Mesenteric fat pad (tissue), 1 donor: ENCODE data around the gene DLEC1. TPM values are rescaled to one million over a fixed set of nuclear protein-coding genes. Genes with fewer than 3 reads are reported as not detected.

Source experiments
- DNase-seq: peaks from one replicate; pipeline ENCODE4 v3.0.0-alpha.2; 2020; ENCODE audit warnings: low spot score
- total RNA-seq: library from RNA; stranded (reverse); fragmentation: NEBNext Ultra II Directional; extraction: Animal tissue kit (Norgen Biotek cat#: 25700); gene quantifications from one replicate; pipeline ENCODE4 v1.2.1, GENCODE V29; 2021
- donor health status: DM: yes; HTN: yes; CAD: no.

Gene DLEC1
- total RNA-seq, 1 donor from 2014 or later, result 1.9 TPM

DNA sequence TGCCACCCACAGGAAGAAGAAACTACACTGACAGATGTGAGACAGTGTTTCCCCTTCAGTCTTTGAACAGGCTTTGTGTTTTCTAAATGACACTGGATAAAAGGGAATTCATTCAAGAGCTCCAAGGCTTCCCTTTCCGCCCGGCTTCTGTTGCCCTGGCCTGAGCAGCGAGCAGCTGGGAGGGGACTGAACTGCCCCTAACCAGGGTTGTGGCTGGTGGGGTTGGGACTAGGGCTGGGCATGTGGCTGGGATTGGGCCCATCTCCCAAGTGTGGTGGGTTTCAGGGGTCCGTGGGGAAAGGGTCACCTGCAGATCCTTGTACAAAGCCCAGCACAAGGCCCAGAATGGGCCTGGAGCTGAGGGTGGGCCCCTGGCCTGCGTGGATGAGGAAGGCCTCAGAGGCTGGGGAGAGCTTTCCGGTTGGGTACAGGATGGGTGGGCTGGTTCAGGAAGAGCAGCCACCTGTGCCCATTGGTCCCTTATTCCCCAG, 38.0 kb upstream of the DLEC1 start:
- no peak for DNase-seq

DNA sequence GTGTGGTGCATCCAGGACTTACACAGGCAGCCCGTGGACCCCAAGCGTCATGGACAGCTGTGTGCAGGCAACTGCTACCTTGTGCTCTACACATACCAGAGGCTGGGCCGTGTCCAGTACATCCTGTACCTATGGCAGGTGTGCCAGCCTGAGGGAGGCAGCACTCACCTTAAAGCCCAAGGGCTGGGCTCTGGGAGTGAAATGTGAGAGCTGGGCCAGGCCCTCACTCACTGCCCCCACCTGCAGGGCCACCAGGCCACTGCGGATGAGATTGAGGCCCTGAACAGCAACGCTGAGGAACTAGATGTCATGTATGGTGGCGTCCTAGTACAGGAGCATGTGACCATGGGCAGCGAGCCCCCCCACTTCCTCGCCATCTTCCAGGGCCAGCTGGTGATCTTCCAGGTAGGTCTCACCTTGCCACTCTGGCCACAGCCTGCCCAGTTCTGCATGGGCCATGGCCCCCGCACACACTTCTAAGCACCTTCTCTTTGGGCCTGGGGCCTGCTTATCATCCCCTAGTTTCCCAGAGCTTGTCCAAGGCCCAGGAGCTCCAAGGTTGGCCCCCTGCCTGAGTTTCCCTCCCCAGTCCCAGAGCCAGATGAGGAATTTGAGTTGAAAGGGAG, 37.4 kb upstream of the DLEC1 start:
- no peak for DNase-seq

DNA sequence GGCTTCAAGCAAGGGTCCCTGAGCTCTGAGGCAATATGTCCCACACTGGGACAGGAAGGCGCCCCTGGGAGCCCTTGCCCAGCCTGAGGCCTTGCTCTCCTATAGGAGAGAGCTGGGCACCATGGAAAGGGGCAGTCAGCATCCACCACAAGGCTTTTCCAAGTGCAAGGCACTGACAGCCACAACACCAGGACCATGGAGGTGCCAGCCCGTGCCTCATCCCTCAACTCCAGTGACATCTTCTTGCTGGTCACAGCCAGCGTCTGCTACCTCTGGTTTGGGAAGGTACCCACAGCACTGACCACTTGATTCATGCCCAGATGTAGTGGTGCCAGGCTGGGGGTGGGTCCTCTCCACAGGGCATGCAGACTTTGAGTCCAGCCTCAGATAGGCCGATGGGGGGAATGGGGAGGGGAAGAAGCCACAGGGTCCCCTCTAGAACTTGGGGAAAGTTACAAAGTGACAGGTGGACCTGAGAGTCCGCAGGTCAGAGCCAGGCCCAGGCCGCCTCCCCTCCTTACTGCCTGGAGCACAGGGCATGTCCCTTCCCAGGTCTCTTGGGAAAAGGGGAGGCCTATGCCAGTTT, 36.6 kb upstream of the DLEC1 start:
- no peak for DNase-seq

DNA sequence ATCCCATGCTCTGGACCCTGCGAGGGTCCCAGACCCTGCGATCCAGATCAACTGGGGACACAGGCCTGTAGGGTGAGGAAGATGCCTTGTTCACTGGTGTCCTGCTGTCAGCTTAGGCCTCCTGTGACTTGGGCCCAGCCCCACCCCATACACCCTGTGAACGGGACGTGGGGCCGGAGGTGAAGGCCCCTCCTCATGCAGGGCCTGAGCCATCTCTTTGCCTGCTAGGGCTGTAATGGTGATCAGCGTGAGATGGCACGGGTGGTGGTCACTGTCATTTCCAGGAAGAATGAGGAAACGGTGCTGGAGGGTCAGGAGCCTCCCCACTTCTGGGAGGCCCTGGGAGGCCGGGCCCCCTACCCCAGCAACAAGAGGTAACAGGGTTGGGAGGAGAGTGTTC, 36.1 kb upstream of the DLEC1 start:
- no peak for DNase-seq

DNA sequence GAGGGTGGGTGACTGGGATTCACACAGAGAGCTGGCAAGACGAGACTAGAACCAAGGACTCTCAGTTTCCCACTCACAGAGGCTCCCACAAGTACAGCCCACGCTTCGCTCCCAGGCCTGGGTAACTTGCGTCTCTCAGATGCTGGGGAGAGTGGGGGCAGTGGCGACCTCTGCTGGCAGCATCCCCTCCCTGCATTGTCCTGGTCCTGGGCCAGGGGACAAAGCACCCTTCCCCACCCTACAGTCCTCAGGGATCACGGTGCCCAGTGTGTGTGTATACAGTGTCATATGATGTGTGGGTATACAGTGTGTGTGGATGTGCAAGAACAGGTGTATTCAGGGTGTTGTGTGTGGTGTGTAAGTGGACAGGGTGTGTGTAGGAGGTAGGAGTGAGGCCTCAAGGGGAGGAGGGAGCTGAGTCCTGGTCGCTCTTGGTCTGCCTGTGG, 35.6 kb upstream of the DLEC1 start:
- DNase-seq, result no peak

DNA sequence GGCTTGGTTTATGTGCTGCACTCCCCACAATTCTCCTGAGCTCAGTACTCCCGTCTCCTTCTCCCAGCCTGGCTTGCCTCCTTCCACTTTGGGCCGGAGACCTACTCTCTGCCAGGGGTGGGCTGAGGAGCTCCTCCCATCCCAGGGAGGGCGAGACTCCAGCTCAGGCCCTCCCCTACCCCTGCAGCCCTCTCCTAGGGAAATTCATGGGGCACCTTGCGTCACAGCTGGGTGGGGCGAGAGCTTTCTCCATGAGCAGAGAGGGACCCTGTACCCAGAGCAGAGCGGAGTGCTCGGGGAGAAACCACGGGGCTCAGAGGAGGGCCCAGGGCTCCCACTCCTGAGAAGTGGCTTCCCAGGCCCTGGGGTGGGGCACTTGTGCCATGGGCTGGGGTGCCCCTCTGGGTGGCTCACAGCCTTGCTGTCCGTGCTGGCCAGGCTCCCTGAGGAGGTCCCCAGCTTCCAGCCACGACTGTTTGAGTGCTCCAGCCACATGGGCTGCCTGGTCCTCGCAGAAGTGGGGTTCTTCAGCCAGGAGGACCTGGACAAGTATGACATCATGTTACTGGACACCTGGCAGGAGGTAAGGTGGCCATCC, 35.1 kb upstream of the DLEC1 start:
- DNase-seq, result no peak

DNA sequence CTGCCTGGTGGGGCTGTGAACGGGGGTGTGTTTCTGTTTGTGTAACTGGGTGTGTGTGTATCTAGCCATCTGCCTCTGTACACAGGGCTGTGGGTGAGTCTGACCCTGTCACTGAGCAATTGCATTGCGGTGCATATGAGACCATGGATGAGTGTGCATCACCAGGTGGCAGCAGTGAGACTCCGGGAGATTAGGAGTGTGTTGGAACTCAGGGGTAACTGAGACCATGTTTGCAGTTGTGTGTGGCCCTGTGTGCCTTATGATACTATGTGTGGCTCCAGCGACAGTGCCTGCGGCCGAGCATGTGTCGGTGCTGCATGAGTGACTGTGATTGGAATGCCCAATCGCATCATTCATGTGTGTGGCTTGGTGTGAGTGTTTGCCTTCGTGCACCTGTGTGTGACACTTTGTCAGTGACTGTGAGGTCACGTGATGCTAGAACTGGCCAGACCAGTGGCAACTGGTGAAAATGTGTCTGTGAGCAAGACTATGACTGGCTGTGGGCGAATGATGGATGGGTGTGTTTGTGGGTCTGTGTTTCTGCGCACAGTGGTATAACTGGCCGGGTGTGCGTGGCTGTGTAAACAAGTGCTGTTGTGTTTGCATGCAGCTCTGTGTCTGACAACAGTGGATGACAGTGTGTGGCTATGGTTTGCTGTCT, 34.5 kb upstream of the DLEC1 start:
- DNase-seq, result no peak

DNA sequence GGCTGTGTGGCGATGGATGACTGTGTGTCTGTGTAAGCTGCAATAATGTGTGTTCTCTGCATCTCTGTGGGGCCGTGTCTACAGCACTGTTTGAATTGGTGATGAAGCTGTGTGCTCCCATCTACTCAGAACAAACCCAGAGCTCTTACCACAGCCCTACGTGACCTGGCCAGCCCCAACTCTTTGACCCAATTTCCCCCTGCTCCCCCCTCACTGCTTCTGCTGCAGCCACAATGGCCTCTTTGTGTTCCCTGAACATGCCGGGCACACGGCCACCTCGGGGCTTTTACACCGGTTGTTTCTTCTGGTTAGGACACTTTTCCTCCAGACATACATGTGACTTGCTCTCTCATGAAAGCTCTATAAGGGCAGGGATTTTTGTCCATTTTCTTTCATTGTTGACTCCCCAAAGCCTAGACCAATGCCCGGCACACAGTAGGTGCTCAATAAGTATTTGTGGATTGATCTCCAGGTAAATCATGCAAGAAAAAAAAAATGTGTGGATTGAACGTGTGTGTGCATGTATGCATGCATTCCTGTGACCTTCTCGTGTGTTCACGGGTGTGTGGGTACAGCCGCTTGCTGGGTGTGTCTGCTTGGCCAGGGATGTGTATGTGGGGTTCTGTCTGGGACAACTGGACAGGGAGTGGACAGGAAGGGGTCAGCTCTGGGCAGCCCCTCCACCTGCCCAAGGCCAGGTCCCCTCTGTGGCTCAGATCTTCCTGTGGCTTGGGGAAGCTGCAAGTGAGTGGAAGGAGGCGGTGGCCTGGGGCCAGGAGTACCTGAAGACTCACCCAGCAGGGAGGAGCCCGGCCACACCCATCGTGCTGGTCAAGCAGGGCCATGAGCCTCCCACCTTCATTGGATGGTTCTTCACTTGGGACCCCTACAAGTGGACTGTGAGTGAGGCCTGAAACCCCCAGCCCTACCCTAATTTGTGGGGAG, 33.7 kb upstream of the DLEC1 start:
- DNase-seq, result no peak

DNA sequence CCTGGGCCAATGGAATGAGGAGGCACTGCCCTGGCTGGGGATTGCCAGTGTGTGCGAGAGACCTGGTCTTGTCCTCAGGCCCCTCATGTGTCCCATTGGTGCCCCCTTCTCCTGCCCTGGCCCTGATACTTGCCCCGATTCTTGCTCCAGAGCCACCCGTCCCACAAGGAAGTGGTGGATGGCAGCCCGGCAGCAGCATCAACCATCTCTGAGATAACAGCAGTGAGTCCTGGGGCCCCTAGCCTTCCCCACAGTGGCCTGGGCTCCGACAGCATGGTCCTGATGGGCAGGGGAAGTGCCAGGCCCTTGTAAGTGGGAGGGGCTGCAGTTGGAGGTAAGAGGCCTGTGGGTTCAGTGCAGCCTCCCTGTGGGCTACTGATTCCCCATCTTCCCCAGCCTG, 33.0 kb upstream of the DLEC1 start:
- DNase-seq, result no peak

DNA sequence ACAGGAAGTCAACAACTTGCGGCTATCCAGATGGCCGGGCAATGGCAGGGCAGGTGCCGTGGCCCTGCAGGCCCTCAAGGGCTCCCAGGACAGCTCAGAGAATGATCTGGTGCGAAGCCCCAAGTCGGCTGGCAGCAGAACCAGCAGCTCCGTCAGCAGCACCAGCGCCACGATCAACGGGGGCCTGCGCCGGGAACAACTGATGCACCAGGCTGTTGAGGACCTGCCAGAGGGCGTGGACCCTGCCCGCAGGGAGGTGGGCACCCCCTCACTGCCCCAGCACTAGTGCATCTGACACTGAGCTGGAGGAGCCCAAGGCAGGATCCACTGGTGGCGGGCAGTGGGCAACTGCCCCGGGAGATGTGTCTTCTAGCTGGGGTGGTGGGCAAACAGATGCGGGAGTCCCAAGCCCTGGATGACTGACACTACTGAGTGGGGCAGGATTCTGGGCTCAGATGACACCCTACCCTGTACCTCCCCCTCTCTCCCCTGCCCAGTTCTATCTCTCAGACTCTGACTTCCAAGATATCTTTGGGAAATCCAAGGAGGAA, 32.5 kb upstream of the DLEC1 start:
- no peak for DNase-seq

DNA sequence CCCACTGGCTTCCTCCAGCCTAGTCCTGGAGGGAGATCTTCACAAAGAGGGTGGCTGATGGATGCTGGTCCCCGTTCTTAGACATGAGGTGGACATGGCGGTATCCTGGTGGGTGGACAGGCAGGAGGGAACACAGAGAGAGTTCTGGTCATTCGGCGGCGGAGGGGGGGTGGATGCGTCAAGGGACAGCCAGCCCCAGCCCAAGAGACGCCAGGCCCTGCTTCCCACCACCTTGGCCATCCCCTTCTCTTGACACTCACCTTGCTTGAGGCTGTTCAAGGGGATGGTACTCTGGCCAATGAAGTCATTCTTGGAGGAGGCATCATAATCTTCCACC, 31.3 kb upstream of the DLEC1 start:
- no peak for DNase-seq

DNA sequence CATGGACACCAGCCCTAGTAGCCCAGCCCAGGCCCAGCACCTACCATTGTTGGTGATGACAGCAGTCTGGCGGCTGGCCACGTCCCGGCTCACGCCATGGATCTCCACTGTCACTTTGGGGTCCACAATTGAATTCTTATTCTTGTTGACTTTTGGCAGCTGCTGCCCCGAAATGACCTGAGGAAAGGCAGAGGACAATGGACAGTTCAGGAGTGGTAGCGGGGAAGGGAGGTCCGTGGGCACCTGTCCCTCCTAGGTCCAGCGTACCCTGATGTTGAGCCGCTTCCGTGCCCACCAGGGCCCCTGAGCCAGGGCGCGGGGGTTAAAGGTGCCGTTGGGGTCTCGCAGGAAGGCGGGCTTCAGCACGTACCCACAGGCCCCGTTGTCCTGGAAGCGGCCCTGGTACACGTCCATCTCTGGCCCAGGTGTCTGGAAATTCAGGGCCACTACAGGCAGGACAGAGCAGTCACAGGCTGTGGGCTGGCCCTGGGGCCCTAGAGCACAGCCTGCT, 30.8 kb upstream of the DLEC1 start:
- no peak for DNase-seq

DNA sequence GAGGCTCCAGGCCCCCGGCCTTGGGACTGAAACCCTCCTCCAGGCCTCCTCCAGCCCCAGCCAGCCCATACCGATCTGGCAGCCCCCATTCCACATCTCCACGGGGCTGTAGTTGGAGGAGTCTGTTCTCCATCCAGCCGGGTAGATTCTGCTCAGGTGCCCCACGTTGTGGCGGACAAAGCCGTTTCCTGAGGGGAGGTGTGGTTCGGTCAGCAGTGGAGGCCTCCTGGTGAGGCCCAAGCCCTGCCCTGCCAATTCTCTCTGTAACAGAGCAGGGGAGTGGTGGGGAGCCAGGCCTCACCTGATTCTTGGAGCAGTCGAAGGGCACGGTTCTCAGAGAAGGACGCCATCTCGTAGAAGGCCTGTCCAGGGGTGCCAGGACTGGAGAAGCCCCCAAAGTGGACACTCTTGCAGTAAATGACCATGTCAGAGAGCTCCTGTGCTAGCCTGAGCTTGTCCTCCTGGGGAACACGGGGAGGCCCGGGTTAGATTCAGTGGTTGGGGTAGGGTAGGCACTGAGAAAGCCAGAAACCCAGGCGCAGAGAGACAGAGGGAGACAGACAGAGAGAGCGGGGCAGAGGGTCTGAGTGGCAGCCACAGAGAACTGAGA, 29.9 kb upstream of the DLEC1 start:
- DNase-seq, result no peak

DNA sequence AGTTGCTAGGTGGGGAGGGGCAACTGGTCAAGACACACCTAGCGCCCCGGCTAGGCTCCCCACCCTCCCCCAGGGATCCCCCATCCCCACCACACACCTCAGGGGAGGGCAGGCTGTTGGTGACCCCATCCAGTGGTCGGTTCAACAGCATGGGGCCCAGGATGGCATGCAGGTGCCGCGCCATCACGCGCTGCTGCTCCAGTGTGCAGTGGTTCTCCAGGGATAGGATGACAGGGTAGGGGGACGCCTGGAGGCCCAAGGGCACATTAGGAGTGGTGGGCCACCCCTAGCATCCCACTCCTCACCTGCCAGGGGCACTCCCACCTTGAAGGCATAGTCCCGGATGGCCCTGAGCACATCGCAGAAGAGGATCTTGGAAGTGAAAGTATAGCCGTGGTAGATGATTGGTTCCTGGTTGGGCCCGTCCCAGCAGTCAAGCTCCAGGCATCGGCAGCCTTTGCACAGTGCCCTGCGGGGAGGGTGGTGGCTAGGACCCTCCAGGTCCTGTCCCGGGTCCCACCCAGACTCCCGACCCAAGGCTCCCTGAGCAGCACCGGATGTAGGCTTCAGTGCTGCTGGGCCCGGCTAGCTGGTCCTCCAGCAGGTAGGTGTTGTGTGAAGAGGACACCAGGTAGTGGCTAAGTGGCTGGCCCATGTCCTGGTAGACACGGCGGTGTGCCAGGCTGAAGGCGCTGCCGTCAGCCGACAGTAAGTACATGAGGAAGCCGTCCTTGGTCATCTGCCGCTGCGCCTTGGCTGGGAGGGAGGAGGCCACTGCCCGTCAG, 29.0 kb upstream of the DLEC1 start:
- DNase-seq, result no peak

DNA sequence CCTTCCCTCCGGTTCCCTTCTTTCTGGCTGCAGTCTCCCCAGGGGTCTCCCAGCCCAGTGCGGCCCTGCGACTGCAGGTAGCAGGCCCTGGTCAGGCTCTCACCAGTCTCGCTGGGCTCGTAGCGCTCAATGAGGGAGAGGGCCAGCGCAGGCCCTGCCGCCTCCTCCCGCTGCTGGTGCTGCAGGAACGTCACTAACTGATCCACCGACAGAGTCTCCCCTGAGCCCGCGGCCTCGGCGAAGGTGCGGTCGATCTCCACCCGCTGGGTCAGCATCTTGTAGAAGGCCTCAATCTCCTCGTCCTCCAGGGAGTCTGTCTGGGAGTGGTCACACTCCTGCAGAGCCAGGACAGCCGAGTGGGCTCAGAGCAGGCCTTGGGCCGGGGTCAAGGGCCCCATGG, 27.9 kb upstream of the DLEC1 start:
- no peak for DNase-seq

DNA sequence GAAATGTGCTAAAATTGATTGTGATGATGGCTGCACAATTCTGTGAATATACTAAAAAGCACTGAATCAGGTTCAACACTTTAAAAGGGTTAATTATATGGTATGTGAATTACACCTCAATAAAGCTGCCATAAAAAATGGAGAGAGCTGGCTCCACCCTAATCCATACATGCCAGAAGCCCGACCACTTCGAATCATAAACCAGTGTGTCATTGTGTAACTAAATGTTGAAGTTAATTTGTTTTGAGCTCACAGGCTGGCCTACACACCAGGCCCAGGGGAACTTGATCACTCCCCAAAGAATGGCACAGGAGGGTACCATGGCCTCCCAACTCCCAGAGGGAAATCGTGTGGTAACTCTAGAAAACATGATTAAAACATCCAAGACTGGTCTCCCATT, 23.5 kb upstream of the DLEC1 start:
- no peak for DNase-seq

DNA sequence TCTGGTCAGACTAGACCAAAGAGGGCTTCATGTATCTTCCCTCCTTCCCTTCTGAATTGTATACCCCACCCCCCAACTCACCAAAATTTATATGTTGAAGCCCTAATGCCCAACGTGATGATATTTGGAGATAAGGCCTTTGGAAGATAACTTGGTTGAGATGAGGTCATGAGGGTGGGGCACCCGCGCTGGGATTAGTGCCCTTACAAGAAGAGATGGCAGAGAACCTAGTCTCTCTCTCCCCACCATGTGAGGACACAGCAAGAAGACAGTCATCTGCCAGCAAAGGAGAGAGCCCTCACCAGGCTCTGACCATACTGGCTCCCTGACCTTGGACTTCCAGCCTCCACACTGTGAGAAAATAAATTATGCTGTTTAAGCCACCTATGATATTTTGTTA, 23.0 kb upstream of the DLEC1 start:
- DNase-seq, result no peak

DNA sequence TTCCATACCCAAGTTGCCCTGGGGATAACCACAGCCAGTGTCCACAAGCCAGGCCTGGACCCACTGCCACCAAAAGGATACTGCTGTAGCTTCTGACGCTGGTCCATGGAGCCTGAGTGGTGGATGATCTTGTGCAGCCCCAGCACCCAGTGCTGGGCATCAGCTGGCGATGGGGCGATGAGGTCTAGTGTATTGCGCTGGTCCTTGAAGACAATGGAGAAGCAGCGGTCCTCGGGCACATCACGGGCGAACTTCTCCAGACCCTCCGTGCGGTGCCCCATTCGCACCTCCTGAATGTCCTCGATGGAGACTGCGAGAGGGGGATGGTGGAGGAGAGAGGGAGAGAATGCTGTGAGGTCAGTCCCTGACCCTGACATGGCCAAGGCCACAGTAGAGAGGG, 22.6 kb upstream of the DLEC1 start:
- DNase-seq, result no peak

DNA sequence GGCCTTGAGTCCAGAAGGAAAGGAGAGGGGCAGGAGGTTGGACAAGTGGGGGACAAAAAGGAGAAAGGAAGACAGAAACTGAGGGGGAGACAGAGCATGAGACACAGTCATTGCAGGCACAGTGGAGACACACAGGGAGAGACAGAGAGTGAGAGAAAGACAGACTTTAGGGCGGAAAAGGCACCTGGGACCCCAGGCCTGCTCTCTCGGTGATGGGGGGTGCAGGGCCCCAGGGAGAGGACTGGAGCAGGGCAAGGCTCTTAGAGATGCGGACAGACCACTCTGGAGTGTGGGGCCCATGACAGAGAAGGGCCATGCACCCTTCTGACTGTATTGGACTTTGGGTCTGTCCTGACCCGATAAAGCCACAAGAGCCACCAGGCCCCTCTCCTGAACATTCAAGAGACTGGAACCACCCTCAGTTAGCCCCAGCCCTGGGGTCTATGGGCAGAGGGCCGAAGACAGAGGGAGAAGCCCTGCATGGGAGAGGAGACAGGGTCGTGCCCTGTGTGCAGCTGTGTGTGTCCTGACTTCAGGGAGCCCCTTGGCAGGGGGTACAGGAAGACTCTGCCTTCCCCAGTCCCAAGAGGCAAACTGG, 22.1 kb upstream of the DLEC1 start:
- no peak for DNase-seq
